Spleen (tissue), 11 donors: ENCODE measurements around the gene NHLH2. TPM values are rescaled to one million over a fixed set of nuclear protein-coding genes. Genes with fewer than 3 reads are reported as not detected.
A peak's percentile ranks its signal among the peaks of the same experiment; 100 is the strongest.

ENCODE experiments used
- DNase-seq: peaks from one replicate; pipeline ENCODE4 v3.0.0-alpha.2; 2020
- H3K27ac ChIP-seq, 8 donors: fragments of 200-600 bp; sonication (generic) in 7 of 8; 1 replicate in 4 of 8; 2 replicates in 4 of 8; pipeline versions ENCODE4 v1.5.0 to v1.8.0; 2016 to 2021; ENCODE audit warnings: inconsistent platforms in 4 of 8, mild to moderate bottlenecking in 4 of 8, moderate library complexity in 1 of 8
- H3K27me3 ChIP-seq, 7 donors: fragments of 200-600 bp; sonication (generic) in 6 of 7; replicated peaks in 1 of 7; 1 replicate in 4 of 7; 2 replicates in 3 of 7; pipeline versions ENCODE4 v1.5.0 to v1.8.0; 2016 to 2021; ENCODE audit warnings: inconsistent platforms in 3 of 7, mild to moderate bottlenecking in 1 of 7
- H3K36me3 ChIP-seq, 6 donors: fragments of 200-600 bp; sonication (generic) in 5 of 6; 1 replicate in 4 of 6; 2 replicates in 2 of 6; pipeline versions ENCODE4 v1.5.0 to v1.8.0; 2016 to 2021; ENCODE audit warnings: inconsistent platforms in 2 of 6
- H3K4me1 ChIP-seq, 6 donors: fragments of 200-600 bp; sonication (generic) in 5 of 6; 1 replicate in 3 of 6; 2 replicates in 3 of 6; pipeline versions ENCODE4 v1.5.0 to v1.8.0; 2016 to 2021; ENCODE audit warnings: inconsistent platforms in 3 of 6
- H3K4me3 ChIP-seq, 8 donors: fragments of 200-600 bp; sonication (generic) in 7 of 8; 1 replicate in 4 of 8; 2 replicates in 4 of 8; pipeline versions ENCODE4 v1.5.0 to v1.8.0; 2016 to 2021; ENCODE audit warnings: inconsistent platforms in 4 of 8, mild to moderate bottlenecking in 4 of 8, moderate library complexity in 2 of 8
- H3K9me3 ChIP-seq, 8 donors: fragments of 200-600 bp; sonication (generic) in 7 of 8; 1 replicate in 4 of 8; 2 replicates in 4 of 8; pipeline versions ENCODE4 v1.5.0 to v1.8.0; 2016 to 2021; ENCODE audit warnings: inconsistent platforms in 4 of 8
- CTCF ChIP-seq, 11 experiments: fragments of 200-600 bp in 7 of 11; fragments of 450-650 bp in 4 of 11; sonication (generic) in 4 of 11; IDR thresholded peaks in 8 of 11; conservative IDR thresholded peaks in 3 of 11; 1 replicate in 7 of 11; 2 replicates in 4 of 11; pipeline versions ENCODE4 v1.4.0 to v1.8.0; 2016 to 2021; ENCODE audit warnings: antibody characterized with exemption in 11 of 11, inconsistent platforms in 4 of 11, mild to moderate bottlenecking in 1 of 11
- POLR2A ChIP-seq, 3 donors: fragments of 450-650 bp; IDR thresholded peaks; one replicate each; pipeline ENCODE4 v1.5.1; 2017; ENCODE audit warnings: antibody characterized with exemption in 3 of 3, mild to moderate bottlenecking in 1 of 3
- POLR2AphosphoS5 ChIP-seq, 3 donors: sonication (generic); formaldehyde crosslinking; IDR thresholded peaks; one replicate each; pipeline ENCODE4 v1.5.1; 2017; ENCODE audit warnings: antibody characterized with exemption in 3 of 3
- WGBS, 5 donors: extraction: QIAGEN DNeasy Blood & Tissue Kit in 3 of 5; methylation state at CpG; one replicate each; pipeline versions ENCODE4 v1.1.5 to v1.1.7; 2013 to 2018; 5-methylcytosine and 5-hydroxymethylcytosine counted together
- intact Hi-C: fragments of 100-400 bp; cut with DNase I; formaldehyde crosslinking; loops from one replicate; pipeline ENCODE4 v1.15.0; 2023; ENCODE audit warnings: low total_unique reads
- polyA plus RNA-seq, 3 donors: library from polyadenylated mRNA; stranded (reverse); fragments of 200-250 nt; gene quantifications; one replicate each; pipeline ENCODE4 v1.2.1, GENCODE V29; 2013
- total RNA-seq, 7 donors: library from RNA; depleted of rRNA in 3 of 7; stranded (reverse); fragments of >200 nt in 3 of 7; fragmentation: NEBNext Ultra II Directional in 4 of 7; extraction: Animal tissue kit (Norgen Biotek cat#: 25700) in 4 of 7; gene quantifications; one replicate each; pipeline versions ENCODE4 v1.1.0 to v1.2.1, GENCODE V29; 2016 to 2021
- donor health status: healthy with polysubstance abuse.
- donor health status: DM: no; HTN: no; CAD: no; lungs with moderate emphysema.
- donor health status: DM: no; HTN: no; CAD: no.
- donor health status: Bipolar disorder and iron deficiency.
- donor health status: healthy.
- donor health status: DM: no; HTN: no; CAD: no.
- donor health status: DM: yes; HTN: yes; CAD: no.

NHLH2 gene
- total and polyA plus RNA-seq, 10 donors, result not detected

- Histone ChIP-seq H3K4me3 (no peak overlapping the region), H3K27me3 (peaks cover 0 to 16% (median 9%) of the 10 kb centered on the region in 7 donors), H3K36me3 (no peaks in the 10 kb centered on the region), H3K4me1 (no peaks in the 10 kb centered on the region), H3K27ac (no peak overlapping the region), H3K9me3 (peaks cover 0 to 13% (median 2%) of the 10 kb centered on the region in 8 donors)
- TF ChIP-seq POLR2AphosphoS5 (IDR thresholded peaks at IDR 0.05) (no peak), CTCF (IDR thresholded peaks at IDR 0.05 in 8 of 11, conservative IDR thresholded peaks at IDR 0.05 in 3 of 11) (no peak), POLR2A (IDR thresholded peaks at IDR 0.05) (no peak)
- 85 to 96% (median 88%) methylated on average over 2 of the region's 2 CpGs for whole genome bisulfite sequencing, 5 donors
- intact Hi-C loops, result no loop called here
- DNase-seq, result no peak
Observed at GRCh38 chr1:115850937-115851336, 10.0 kb upstream of the NHLH2 start.

- DNase-seq, result no peak
- 57 to 71% (median 61%) methylated on average over 1 of the region's 1 CpG for WGBS, 5 donors
Observed at GRCh38 chr1:115847787-115848186, 6.9 kb upstream of the NHLH2 start.

GRCh38 chr1:115842948-115843347 is 2.0 kb upstream of the NHLH2 start:
- 87 to 93% (median 91%) methylated on average over 1 of the region's 1 CpG for WGBS, 5 donors
- Histone ChIP-seq H3K4me3 (no peak overlapping the region), H3K27ac (no peak overlapping the region), H3K36me3 (no peaks in the 10 kb centered on the region), H3K4me1 (peaks cover 16 to 26% (median 20%) of the 10 kb centered on the region in 6 donors), H3K27me3 (peaks cover 7 to 83% (median 62%) of the 10 kb centered on the region in 7 donors), H3K9me3 (peaks cover 0 to 7% (median 0%) of the 10 kb centered on the region in 8 donors)
- TF ChIP-seq POLR2A (IDR thresholded peaks at IDR 0.05) (no peak), POLR2AphosphoS5 (IDR thresholded peaks at IDR 0.05) (no peak), CTCF (IDR thresholded peaks at IDR 0.05 in 8 of 11, conservative IDR thresholded peaks at IDR 0.05 in 3 of 11) (no peak)
- no peak for DNase-seq
- intact Hi-C loops, result no loop called here

More at GRCh38 chr1:115847787-115848186, 6.9 kb upstream of the NHLH2 start:
- peaks cover 0 to 13% (median 5%) of the 10 kb centered on the region in 8 donors for H3K9me3 ChIP-seq
- no peaks in the 10 kb centered on the region for H3K4me1 ChIP-seq
- TF ChIP-seq CTCF (IDR thresholded peaks at IDR 0.05 in 8 of 11, conservative IDR thresholded peaks at IDR 0.05 in 3 of 11), result no peak
- no peak for TF ChIP-seq POLR2AphosphoS5 (IDR thresholded peaks at IDR 0.05)
- TF ChIP-seq POLR2A (IDR thresholded peaks at IDR 0.05), result no peak
- H3K27ac ChIP-seq, result no peak overlapping the region
- intact Hi-C loops, result no loop called here
- H3K27me3 ChIP-seq, result peaks cover 0 to 42% (median 16%) of the 10 kb centered on the region in 7 donors
- H3K4me3 ChIP-seq, result no peak overlapping the region
- H3K36me3 ChIP-seq, result no peaks in the 10 kb centered on the region

- Histone ChIP-seq H3K27ac (no peak overlapping the region), H3K9me3 (peaks cover 0 to 7% (median 0%) of the 10 kb centered on the region in 8 donors), H3K36me3 (no peaks in the 10 kb centered on the region), H3K27me3 (peaks cover 10 to 97% (median 61%) of the 10 kb centered on the region in 7 donors), H3K4me1 (peaks cover 20 to 32% (median 24%) of the 10 kb centered on the region in 6 donors), H3K4me3 (peak overlapping the region in 6 of 8 donors; percentile 3 to 62 (median 27))
- TF ChIP-seq POLR2A (IDR thresholded peaks at IDR 0.05) (no peak), CTCF (IDR thresholded peaks at IDR 0.05 in 8 of 11, conservative IDR thresholded peaks at IDR 0.05 in 3 of 11) (no peak), POLR2AphosphoS5 (IDR thresholded peaks at IDR 0.05) (no peak)
- intact Hi-C loops, result no loop called here
- 6 to 11% (median 6%) methylated on average over 18 to 23 of the region's 23 CpGs for WGBS, 5 donors
- DNase-seq, result no peak
Observed at GRCh38 chr1:115839679-115840237, 1.2 kb downstream of the NHLH2 start.
